Upper lobe of left lung (tissue), 6 donors: ENCODE data around the gene PTGR3. TPM values are rescaled to one million over a fixed set of nuclear protein-coding genes. Genes with fewer than 3 reads are reported as not detected.
A peak's percentile ranks its signal among the peaks of the same experiment; 100 is the strongest.

Experiments used
- ATAC-seq, 2 donors: fragments of 200-7000 bp; cut with Tn5 transposase; one replicate each; pipeline ENCODE4 v1.9.1; 2022; ENCODE audit warnings: mild to moderate bottlenecking in 2 of 2, moderate library complexity in 2 of 2; ENCODE audit not compliant: low FRiP score in 2 of 2
- DNase-seq, 2 donors: peaks; one replicate each; pipeline ENCODE4 v3.0.0-alpha.2; 2019 to 2020
- H3K27ac ChIP-seq, 4 donors: fragments of 200-600 bp; sonication (generic); one replicate each; pipeline ENCODE4 v1.5.1; 2016 to 2019
- H3K27me3 ChIP-seq, 4 donors: fragments of 200-600 bp; sonication (generic); one replicate each; pipeline ENCODE4 v1.5.1; 2017 to 2019
- H3K36me3 ChIP-seq, 4 donors: fragments of 200-600 bp; sonication (generic); one replicate each; pipeline ENCODE4 v1.5.1; 2016 to 2019
- H3K4me1 ChIP-seq, 4 donors: fragments of 200-600 bp; sonication (generic); one replicate each; pipeline ENCODE4 v1.5.1; 2018 to 2019
- H3K4me3 ChIP-seq, 4 donors: fragments of 200-600 bp; sonication (generic); one replicate each; pipeline ENCODE4 v1.5.1; 2017 to 2019; ENCODE audit warnings: mild to moderate bottlenecking in 2 of 4, moderate library complexity in 1 of 4
- H3K9me3 ChIP-seq, 4 donors: fragments of 200-600 bp; sonication (generic); one replicate each; pipeline ENCODE4 v1.5.1; 2018 to 2019
- EP300 ChIP-seq, 4 donors: sonication (generic); formaldehyde crosslinking; IDR thresholded peaks; one replicate each; pipeline ENCODE4 v1.5.1; 2017; ENCODE audit warnings: antibody characterized with exemption in 4 of 4, control low read depth in 2 of 4
- POLR2A ChIP-seq, 4 donors: fragments of 450-650 bp; IDR thresholded peaks; one replicate each; pipeline ENCODE4 v1.5.1; 2016 to 2017; ENCODE audit warnings: antibody characterized with exemption in 4 of 4, mild to moderate bottlenecking in 2 of 4
- POLR2AphosphoS5 ChIP-seq, 2 donors: sonication (generic); formaldehyde crosslinking; IDR thresholded peaks; one replicate each; pipeline ENCODE4 v1.5.1; 2017; ENCODE audit warnings: antibody characterized with exemption in 2 of 2
- WGBS, 2 donors: methylation state at CpG; one replicate each; pipeline ENCODE4 v1.1.5; 2017 to 2018; 5-methylcytosine and 5-hydroxymethylcytosine counted together
- total RNA-seq, 6 donors: library from RNA; depleted of rRNA in 4 of 6; stranded (reverse); fragments of >200 nt in 4 of 6; gene quantifications; one replicate each; pipeline versions ENCODE4 v1.1.0 to v1.2.1, GENCODE V29; 2016 to 2021
- TF ChIP-seq, protein P1 (sequence below), 6 experiments: fragments of 450-650 bp in 4 of 6; fragments of 200-600 bp in 2 of 6; sonication (generic) in 2 of 6; IDR thresholded peaks; one replicate each; pipeline ENCODE4 v1.5.1; 2016 to 2019; ENCODE audit warnings: antibody characterized with exemption in 6 of 6
- donor health status: DM: no; HTN: no; CAD: no; lungs with moderate emphysema.
- donor health status: DM: no; HTN: yes; CAD: no; lungs with severe emphysema.

Gene PTGR3
- total RNA-seq, 6 donors from 2014 or later = 12.2 to 36.8 (median 26.5) TPM

DNA sequence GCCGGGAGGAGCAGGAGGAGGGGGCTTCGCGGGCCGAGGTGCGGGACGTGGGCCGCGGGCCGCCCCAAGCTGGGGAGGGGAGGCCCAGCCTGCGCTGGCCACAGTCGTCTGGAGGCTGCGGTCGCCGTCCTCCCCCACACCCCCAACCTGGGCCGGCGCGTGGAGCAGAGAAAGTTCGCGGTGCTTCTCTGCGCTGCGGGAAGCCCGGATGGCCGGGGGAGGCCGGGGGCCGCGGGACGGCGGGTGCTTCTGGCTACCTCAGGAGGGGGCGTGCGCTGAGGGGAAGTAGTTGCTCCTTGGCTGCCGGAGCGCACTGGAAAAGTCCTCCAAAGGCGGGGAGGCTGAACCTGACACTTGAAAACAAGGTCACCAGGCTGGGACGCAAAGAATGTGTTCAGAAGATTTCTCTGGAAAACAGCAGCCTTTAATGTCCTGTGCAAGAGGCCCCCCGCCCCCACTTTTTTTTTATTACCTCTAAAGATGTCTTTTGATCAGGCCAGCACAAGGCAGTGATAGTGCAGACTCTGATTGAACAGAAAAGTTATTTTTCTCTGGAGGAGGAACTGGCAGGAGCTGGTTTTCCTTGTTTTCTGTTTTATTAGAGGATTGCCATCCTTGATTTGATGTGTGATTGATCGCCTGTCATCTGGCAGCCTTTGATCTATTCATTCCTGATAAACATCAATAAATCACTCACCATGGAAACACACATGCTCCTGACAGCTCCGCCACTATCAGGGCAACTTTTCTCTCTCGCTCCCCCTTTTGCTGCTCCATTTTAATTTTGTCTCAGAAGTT lies 3.2 kb upstream of the PTGR3 start:
- Histone ChIP-seq H3K27ac (peak overlapping the region; percentile 65 to 99 (median 78)), H3K36me3 (no peaks in the 10 kb centered on the region), H3K4me3 (peak overlapping the region; percentile 70 to 98 (median 92)), H3K9me3 (no peaks in the 10 kb centered on the region), H3K4me1 (peaks cover 43 to 45% (median 45%) of the 10 kb centered on the region in 4 donors), H3K27me3 (no peaks in the 10 kb centered on the region)
- TF ChIP-seq POLR2A (IDR thresholded peaks at IDR 0.05) = no peak
- TF ChIP-seq POLR2AphosphoS5 (IDR thresholded peaks at IDR 0.05) = peak in 1 of 2 donors; percentile 20
- TF ChIP-seq EP300 (IDR thresholded peaks at IDR 0.05) = no peak
- TF ChIP-seq, protein P1, sequence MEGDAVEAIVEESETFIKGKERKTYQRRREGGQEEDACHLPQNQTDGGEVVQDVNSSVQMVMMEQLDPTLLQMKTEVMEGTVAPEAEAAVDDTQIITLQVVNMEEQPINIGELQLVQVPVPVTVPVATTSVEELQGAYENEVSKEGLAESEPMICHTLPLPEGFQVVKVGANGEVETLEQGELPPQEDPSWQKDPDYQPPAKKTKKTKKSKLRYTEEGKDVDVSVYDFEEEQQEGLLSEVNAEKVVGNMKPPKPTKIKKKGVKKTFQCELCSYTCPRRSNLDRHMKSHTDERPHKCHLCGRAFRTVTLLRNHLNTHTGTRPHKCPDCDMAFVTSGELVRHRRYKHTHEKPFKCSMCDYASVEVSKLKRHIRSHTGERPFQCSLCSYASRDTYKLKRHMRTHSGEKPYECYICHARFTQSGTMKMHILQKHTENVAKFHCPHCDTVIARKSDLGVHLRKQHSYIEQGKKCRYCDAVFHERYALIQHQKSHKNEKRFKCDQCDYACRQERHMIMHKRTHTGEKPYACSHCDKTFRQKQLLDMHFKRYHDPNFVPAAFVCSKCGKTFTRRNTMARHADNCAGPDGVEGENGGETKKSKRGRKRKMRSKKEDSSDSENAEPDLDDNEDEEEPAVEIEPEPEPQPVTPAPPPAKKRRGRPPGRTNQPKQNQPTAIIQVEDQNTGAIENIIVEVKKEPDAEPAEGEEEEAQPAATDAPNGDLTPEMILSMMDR (IDR thresholded peaks at IDR 0.05) = no peak
- 12 to 20% methylated on average over 12 of the region's 38 CpGs for WGBS, 2 donors
- DNase-seq (peak; percentile 69 to 90), ATAC-seq (no peak)

DNA sequence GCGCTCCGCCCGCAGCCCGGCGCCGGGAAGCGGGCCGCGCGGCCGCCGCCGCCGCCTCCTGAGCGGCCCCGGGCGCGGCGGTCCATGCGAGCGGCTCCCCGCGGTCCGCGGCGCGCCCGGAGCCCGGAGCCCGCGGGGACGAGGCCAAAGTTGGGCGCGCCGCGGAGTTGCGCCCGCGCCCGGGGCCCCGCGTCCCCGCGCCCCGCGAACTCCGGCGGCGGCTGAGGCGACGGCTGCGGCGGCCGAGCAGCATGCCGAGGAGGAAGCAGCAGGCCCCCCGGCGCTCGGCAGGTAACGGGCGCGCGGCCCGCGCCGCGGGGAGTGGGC lies 2.6 kb upstream of the PTGR3 start:
- Histone ChIP-seq H3K36me3 (no peaks in the 10 kb centered on the region), H3K27ac (peak overlapping the region; percentile 65 to 99 (median 78)), H3K9me3 (no peaks in the 10 kb centered on the region), H3K4me1 (peaks cover 45 to 48% (median 46%) of the 10 kb centered on the region in 4 donors), H3K4me3 (peak overlapping the region; percentile 70 to 98 (median 92)), H3K27me3 (no peaks in the 10 kb centered on the region)
- TF ChIP-seq EP300 (IDR thresholded peaks at IDR 0.05) (no peak), POLR2A (IDR thresholded peaks at IDR 0.05) (no peak), POLR2AphosphoS5 (IDR thresholded peaks at IDR 0.05) (no peak)
- TF ChIP-seq, protein P1 (IDR thresholded peaks at IDR 0.05) = no peak
- ATAC-seq = no peak
- peak in 1 of 2 donors; percentile 90 for DNase-seq
- WGBS, 2 donors = 5% methylated on average over 4 of the region's 66 CpGs; no CpG with 5 or more reads in 1 of the 2 donors

- no peak for ATAC-seq
- peak overlapping the region; percentile 98 to 100 (median 98) for H3K27ac ChIP-seq
- H3K27me3 ChIP-seq = no peaks in the 10 kb centered on the region
- 0 to 1% methylated on average over 44 to 45 of the region's 64 CpGs for WGBS, 2 donors
- peak overlapping the region; percentile 75 to 98 (median 95) for H3K4me3 ChIP-seq
- DNase-seq = peak in 1 of 2 donors; percentile 87
- peaks cover 43 to 48% (median 46%) of the 10 kb centered on the region in 4 donors for H3K4me1 ChIP-seq
- no peak for TF ChIP-seq POLR2A (IDR thresholded peaks at IDR 0.05)
- TF ChIP-seq, protein P1 (IDR thresholded peaks at IDR 0.05) = no peak
- TF ChIP-seq EP300 (IDR thresholded peaks at IDR 0.05) = no peak
- TF ChIP-seq POLR2AphosphoS5 (IDR thresholded peaks at IDR 0.05) = no peak
- H3K9me3 ChIP-seq = no peaks in the 10 kb centered on the region
- no peaks in the 10 kb centered on the region for H3K36me3 ChIP-seq
These were observed 2.2 kb upstream of the PTGR3 start for GRCh38 chr18:75211002-75211621.

DNA sequence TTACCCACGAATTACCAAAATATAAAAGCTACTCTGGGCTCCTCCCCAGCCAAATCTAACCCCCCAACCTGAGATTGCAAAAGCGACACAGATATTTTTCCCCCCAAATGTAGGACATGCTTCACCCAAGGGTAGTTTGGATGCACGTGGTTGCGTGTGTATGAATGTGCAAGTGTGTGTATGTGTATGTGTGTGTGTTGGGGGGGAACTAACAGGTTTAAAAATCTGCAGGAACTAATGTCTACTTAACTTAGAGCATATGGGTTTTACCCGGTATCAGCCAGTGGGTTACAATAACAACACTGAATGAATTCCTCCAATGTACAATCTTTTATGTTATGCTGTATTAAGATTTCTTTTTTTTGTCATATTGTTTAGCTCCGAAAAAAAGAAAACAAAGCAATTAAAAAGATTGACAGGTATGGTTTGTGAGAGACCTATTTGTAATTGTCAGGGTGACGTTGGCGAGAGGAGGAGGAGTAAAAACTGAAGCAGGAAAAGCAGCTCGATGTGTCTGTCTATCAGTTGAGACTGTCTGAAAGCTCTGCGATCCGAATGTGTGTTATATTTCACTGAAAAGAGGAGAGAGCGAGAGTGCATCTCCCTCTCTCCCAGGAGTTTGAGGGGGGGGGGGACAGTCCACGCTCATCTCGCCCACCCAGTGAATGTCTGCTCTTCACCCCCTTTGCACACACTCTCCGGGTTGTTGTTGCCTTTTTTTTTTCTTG lies 1.5 kb upstream of the PTGR3 start, which contains the start of gene TSHZ1:
Gene TSHZ1, plus strand, starts transcription at position 524 of the 728 bp plus-strand sequence. CDS start 1,080 bp downstream, outside the sequence.
- H3K36me3 ChIP-seq = no peaks in the 10 kb centered on the region
- H3K4me1 ChIP-seq = peaks cover 42 to 49% (median 47%) of the 10 kb centered on the region in 4 donors
- ATAC-seq (peak; percentile 63 to 79), DNase-seq (peak in 1 of 2 donors; percentile 78)
- no peaks in the 10 kb centered on the region for H3K9me3 ChIP-seq
- peak within 1 kb of the TSS; percentile 83 to 98 (median 95) for H3K4me3 ChIP-seq
- peak in 1 of 2 donors; percentile 64 for TF ChIP-seq POLR2AphosphoS5 (IDR thresholded peaks at IDR 0.05)
- no peak for TF ChIP-seq EP300 (IDR thresholded peaks at IDR 0.05)
- TF ChIP-seq, protein P1 (IDR thresholded peaks at IDR 0.05) = no peak
- peak in 3 of 4 donors; percentile 35 to 83 (median 77) for TF ChIP-seq POLR2A (IDR thresholded peaks at IDR 0.05)
- peak within 1 kb of the TSS; percentile 98 to 100 (median 98) for H3K27ac ChIP-seq
- WGBS, 2 donors = 1 to 2% methylated on average over 15 of the region's 15 CpGs
- no peaks in the 10 kb centered on the region for H3K27me3 ChIP-seq
